Tibial nerve (tissue), 4 donors: Measurements from ENCODE around the gene IL1RAPL2.

ENCODE experiments used
- EP300 ChIP-seq, 2 donors: sonication (generic); formaldehyde crosslinking; IDR thresholded peaks; one replicate each; pipeline ENCODE4 v1.6.1; 2017; ENCODE audit warnings: antibody characterized with exemption in 2 of 2, mild to moderate bottlenecking in 1 of 2
- TF ChIP-seq, protein P1 (sequence below), 5 experiments: fragments of 200-600 bp in 3 of 5; fragments of 450-650 bp in 2 of 5; sonication (generic) in 3 of 5; IDR thresholded peaks; one replicate each; pipeline ENCODE4 v1.5.1; 2016 to 2019; ENCODE audit warnings: antibody characterized with exemption in 5 of 5, mild to moderate bottlenecking in 3 of 5, moderate library complexity in 2 of 5

DNA sequence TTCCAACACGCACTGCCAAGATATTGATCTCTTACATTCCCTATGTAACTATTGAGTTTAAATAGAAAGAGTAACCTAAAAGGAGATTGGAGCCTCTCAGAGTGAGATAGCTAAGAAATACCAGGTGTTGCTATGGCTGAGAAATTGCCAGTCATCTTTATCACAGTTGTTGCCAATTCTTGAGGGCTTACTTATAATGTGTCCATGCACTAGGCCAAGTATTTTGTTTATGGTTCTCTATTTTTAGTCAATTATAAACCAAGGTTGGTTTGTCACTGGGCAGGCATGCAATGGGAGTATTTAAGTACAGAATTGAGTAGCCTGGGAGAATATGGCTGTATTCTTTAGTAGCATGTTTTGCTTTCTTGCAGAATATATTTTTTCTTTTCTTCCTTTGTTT, 452.9 kb downstream of the IL1RAPL2 start:
- TF ChIP-seq, protein P1, sequence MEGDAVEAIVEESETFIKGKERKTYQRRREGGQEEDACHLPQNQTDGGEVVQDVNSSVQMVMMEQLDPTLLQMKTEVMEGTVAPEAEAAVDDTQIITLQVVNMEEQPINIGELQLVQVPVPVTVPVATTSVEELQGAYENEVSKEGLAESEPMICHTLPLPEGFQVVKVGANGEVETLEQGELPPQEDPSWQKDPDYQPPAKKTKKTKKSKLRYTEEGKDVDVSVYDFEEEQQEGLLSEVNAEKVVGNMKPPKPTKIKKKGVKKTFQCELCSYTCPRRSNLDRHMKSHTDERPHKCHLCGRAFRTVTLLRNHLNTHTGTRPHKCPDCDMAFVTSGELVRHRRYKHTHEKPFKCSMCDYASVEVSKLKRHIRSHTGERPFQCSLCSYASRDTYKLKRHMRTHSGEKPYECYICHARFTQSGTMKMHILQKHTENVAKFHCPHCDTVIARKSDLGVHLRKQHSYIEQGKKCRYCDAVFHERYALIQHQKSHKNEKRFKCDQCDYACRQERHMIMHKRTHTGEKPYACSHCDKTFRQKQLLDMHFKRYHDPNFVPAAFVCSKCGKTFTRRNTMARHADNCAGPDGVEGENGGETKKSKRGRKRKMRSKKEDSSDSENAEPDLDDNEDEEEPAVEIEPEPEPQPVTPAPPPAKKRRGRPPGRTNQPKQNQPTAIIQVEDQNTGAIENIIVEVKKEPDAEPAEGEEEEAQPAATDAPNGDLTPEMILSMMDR (IDR thresholded peaks at IDR 0.05) = no peak
- no peak for TF ChIP-seq EP300 (IDR thresholded peaks at IDR 0.05)
